T47D (cell line): Measurements from ENCODE around the gene BUD13.

Experiments
- DNase-seq, 2 experiments: peaks; one replicate each; pipeline versions ENCODE4 v3.0.0 to v3.0.0-alpha.2; 2011 to 2012; ENCODE audit warnings: low read depth in 1 of 2, low spot score in 1 of 2
- JUND ChIP-seq: IDR thresholded peaks from 2 replicates; pipeline ENCODE4 v1.6.1; 2012; ENCODE audit warnings: low read depth
- in situ Hi-C: cut with HindIII; loops from 2 replicates; pipeline ENCODE4 v1.10.0; 2016; ENCODE audit warnings: low sequenced_read_pairs, low pct_unique_long_range_greater_than_20kb

Gene BUD13

GRCh38 chr11:116772443-116773202, at the start of gene BUD13:
TSS of gene BUD13 (minus strand) at chr11:116772987. CDS start at chr11:116772964, 23 bp downstream.
- in situ Hi-C loops: no loop called here

GRCh38 chr11:116822575-116822974, 49.8 kb upstream of the BUD13 start:
- no peak for TF ChIP-seq JUND
- in situ Hi-C loops: no loop called here
- DNase-seq: no peak

More at GRCh38 chr11:116772443-116773202, at the start of gene BUD13:
- no peak for TF ChIP-seq JUND
- DNase-seq: peak; percentile 88 to 94

- DNase-seq: no peak
- in situ Hi-C loops: no loop called here
- TF ChIP-seq JUND: no peak
Observed at GRCh38 chr11:116821050-116821918, 48.5 kb upstream of the BUD13 start.

- DNase-seq: no peak
- in situ Hi-C loops: no loop called here
- no peak for TF ChIP-seq JUND
Observed at GRCh38 chr11:116819049-116819448, 46.3 kb upstream of the BUD13 start.

- no peak for DNase-seq
- TF ChIP-seq JUND: no peak
- in situ Hi-C loops: no loop called here
Observed at GRCh38 chr11:116814502-116814901, 41.7 kb upstream of the BUD13 start.

- in situ Hi-C loops: no loop called here
- no peak for TF ChIP-seq JUND
- DNase-seq: no peak
Observed at GRCh38 chr11:116813781-116814471, 41.1 kb upstream of the BUD13 start.

GRCh38 chr11:116813170-116813569, 40.4 kb upstream of the BUD13 start:
- DNase-seq: no peak
- no peak for TF ChIP-seq JUND
- in situ Hi-C loops: no loop called here

GRCh38 chr11:116812109-116812508, 39.3 kb upstream of the BUD13 start:
- in situ Hi-C loops: no loop called here
- no peak for DNase-seq
- TF ChIP-seq JUND: no peak

- TF ChIP-seq JUND: no peak
- in situ Hi-C loops: no loop called here
- DNase-seq: no peak
Observed at GRCh38 chr11:116811194-116811593, 38.4 kb upstream of the BUD13 start.

- TF ChIP-seq JUND: no peak
- in situ Hi-C loops: no loop called here
- DNase-seq: no peak
Observed at GRCh38 chr11:116808262-116809175, 35.7 kb upstream of the BUD13 start.

- in situ Hi-C loops: no loop called here
- TF ChIP-seq JUND: no peak
- no peak for DNase-seq
Observed at GRCh38 chr11:116807601-116808261, 34.9 kb upstream of the BUD13 start.
